Measurements from ENCODE around the gene SYMPK. TPM values are rescaled to one million over a fixed set of nuclear protein-coding genes. Genes with fewer than 3 reads are reported as not detected.
A peak's percentile ranks its signal among the peaks of the same experiment; 100 is the strongest.

SYMPK gene
- total RNA-seq, 1 experiment from 2014 or later = 47.7 TPM

- intact Hi-C loops (cut with micrococcal nuclease; ENCODE audit: unreplicated experiment) (loop anchor here (10.0 kb wide), 1 partner anchor 63 kb away; no protein-coding TSS in a partner anchor), in situ Hi-C loops (cut with HindIII; ENCODE audit: low pct_unique_long_range_greater_than_20kb, low sequenced_read_pairs) (no loop called here)
- H3K27ac ChIP-seq (ENCODE audit: low read length) = peak overlapping the region; percentile 86
- no peaks in the 10 kb centered on the region for H3K27me3 ChIP-seq (ENCODE audit: control insufficient read depth, insufficient read depth, low read length)
- peak; percentile 42 for TF ChIP-seq POLR2AphosphoS5 (IDR thresholded peaks at IDR 0.05; ENCODE audit: low read depth, low read length)
- 0 out of 2 replicates have a peak, but pooled peaks have one; percentile 22 for TF ChIP-seq SIN3A (IDR thresholded peaks at IDR 0.05; ENCODE audit: borderline replicate concordance, insufficient read depth, low read depth, low read length)
- no peak for TF ChIP-seq REST (IDR thresholded peaks at IDR 0.05; ENCODE audit: insufficient read depth in 1 of 2, low read depth in 2 of 2, low read length in 1 of 2)
- ChIA-PET POLR2A (interaction anchor here (0.6 kb wide), 2 partner anchors 16 to 834 kb away, joined by 7 to 14 read pairs; no protein-coding TSS in a partner anchor), CTCF (interaction anchor here (0.6 kb wide), 1 partner anchor 33 kb away, joined by 3 read pairs; no protein-coding TSS in a partner anchor)
- no peaks in the 10 kb centered on the region; the same call in 1 of the 2 replicates for H3K36me3 ChIP-seq (ENCODE audit: control insufficient read depth, insufficient read depth, low read length)
- no peaks in the 10 kb centered on the region for H3K9me3 ChIP-seq (ENCODE audit: control insufficient read depth, insufficient read depth, low read depth, low read length)
- ATAC-seq (peak; percentile 3; the same call in 1 of the 2 replicates), DNase-seq (ENCODE audit: low read depth, low spot score) (no peak)
- peaks cover 32% of the 10 kb centered on the region for H3K4me1 ChIP-seq (ENCODE audit: control insufficient read depth, insufficient read depth, low read length)
- peak overlapping the region; percentile 66 to 77 for H3K4me3 ChIP-seq (ENCODE audit: low read depth in 2 of 2, low read length in 2 of 2)
- no TSS peak for BruUV-seq (replicated peaks)
Observed at GRCh38 chr19:45767410-45767880, 95.5 kb downstream of the SYMPK start.

GRCh38 chr19:45766869-45767346 lies 96.0 kb downstream of the SYMPK start:
- intact Hi-C loops (cut with micrococcal nuclease; ENCODE audit: unreplicated experiment) = loop anchor here (10.0 kb wide), 1 partner anchor 62 kb away; no protein-coding TSS in a partner anchor
- no peaks in the 10 kb centered on the region; the same call in 1 of the 2 replicates for H3K36me3 ChIP-seq (ENCODE audit: control insufficient read depth, insufficient read depth, low read length)
- ChIA-PET POLR2A (interaction anchor here (0.6 kb wide), 2 partner anchors 15 to 835 kb away, joined by 7 to 14 read pairs; no protein-coding TSS in a partner anchor), CTCF (interaction anchor here (0.6 kb wide), 1 partner anchor 34 kb away, joined by 3 read pairs; no protein-coding TSS in a partner anchor)
- no TSS peak for BruUV-seq (replicated peaks)
- H3K4me1 ChIP-seq (ENCODE audit: control insufficient read depth, insufficient read depth, low read length) = peaks cover 27% of the 10 kb centered on the region
- ATAC-seq (no peak), DNase-seq (ENCODE audit: low read depth, low spot score) (no peak)
- no peaks in the 10 kb centered on the region for H3K27me3 ChIP-seq (ENCODE audit: control insufficient read depth, insufficient read depth, low read length)
- in situ Hi-C loops (cut with HindIII; ENCODE audit: low pct_unique_long_range_greater_than_20kb, low sequenced_read_pairs) = no loop called here
- H3K4me3 ChIP-seq (ENCODE audit: low read depth in 2 of 2, low read length in 2 of 2) = peak overlapping the region; percentile 66 to 77
- H3K9me3 ChIP-seq (ENCODE audit: control insufficient read depth, insufficient read depth, low read depth, low read length) = no peaks in the 10 kb centered on the region
- H3K27ac ChIP-seq (ENCODE audit: low read length) = peak overlapping the region; percentile 86
- TF ChIP-seq CTCF (IDR thresholded peaks at IDR 0.05) (no peak), TCF7L2 (IDR thresholded peaks at IDR 0.05; ENCODE audit: low read depth, low read length) (no peak), POLR2AphosphoS5 (IDR thresholded peaks at IDR 0.05; ENCODE audit: low read depth, low read length) (no peak), REST (IDR thresholded peaks at IDR 0.05; ENCODE audit: insufficient read depth in 1 of 2, low read depth in 2 of 2, low read length in 1 of 2) (no peak), SIN3A (IDR thresholded peaks at IDR 0.05; ENCODE audit: borderline replicate concordance, insufficient read depth, low read depth, low read length) (no peak)

All from Panc1 (cell line).